Gastroesophageal sphincter (tissue), 2 donors: ENCODE results near the gene CTAGE8.
"Not testable (repeated sequence)": the region's sequence is repeated elsewhere in the genome, so short reads cannot be mapped to it uniquely, and the experiment has no call there.

Source experiments
- POLR2A ChIP-seq, 2 donors: fragments of 450-650 bp; IDR thresholded peaks; one replicate each; pipeline ENCODE4 v1.6.1; 2017; ENCODE audit warnings: antibody characterized with exemption in 2 of 2, mild to moderate bottlenecking in 2 of 2, moderate library complexity in 1 of 2
- POLR2AphosphoS5 ChIP-seq: sonication (generic); formaldehyde crosslinking; IDR thresholded peaks from one replicate; pipeline ENCODE4 v1.6.1; 2017; ENCODE audit warnings: antibody characterized with exemption

- TF ChIP-seq POLR2A (IDR thresholded peaks at IDR 0.05); POLR2AphosphoS5: not testable (repeated sequence)
These were observed 24.9 kb upstream of the CTAGE8 start for GRCh38 chr7:144293794-144294499.
